ENCODE data around the gene DYNC1H1. TPM values are rescaled to one million over a fixed set of nuclear protein-coding genes. Genes with fewer than 3 reads are reported as not detected.

The DYNC1H1 gene
- total RNA-seq, 1 donor from 2014 or later, result 591 TPM

GRCh38 chr14:102056694-102057442, 92.5 kb downstream of the DYNC1H1 start:
- no peaks in the 10 kb centered on the region for H3K79me2 ChIP-seq (ENCODE audit: insufficient read depth, low read length)
- H3K9me3 ChIP-seq (ENCODE audit: insufficient read depth, low read depth, low read length), result peaks cover 5% of the 10 kb centered on the region
- peaks cover 16% of the 10 kb centered on the region for H3K36me3 Mint-ChIP-seq (ENCODE audit: low read depth, unreplicated experiment)
- peak overlapping the region; percentile 80 for H3K27ac Mint-ChIP-seq (ENCODE audit: unreplicated experiment)
- peak overlapping the region; percentile 60 for H3K4me3 Mint-ChIP-seq (ENCODE audit: unreplicated experiment)
- peaks cover 14% of the 10 kb centered on the region for H3K4me1 ChIP-seq (ENCODE audit: insufficient read depth, low read length)
- peaks cover 18% of the 10 kb centered on the region for H3K4me1 Mint-ChIP-seq (ENCODE audit: low read depth, unreplicated experiment)
- H3K9me3 Mint-ChIP-seq (ENCODE audit: unreplicated experiment), result peaks cover 2% of the 10 kb centered on the region
- H3K4me2 ChIP-seq (ENCODE audit: low read length), result no peak overlapping the region
- H4K20me1 ChIP-seq (ENCODE audit: insufficient read depth, low read length), result peaks cover 8% of the 10 kb centered on the region
- TF ChIP-seq CTCF (IDR thresholded peaks at IDR 0.05; ENCODE audit: insufficient read depth, low read depth, low read length) (no peak), EZH2 (IDR thresholded peaks at IDR 0.05; ENCODE audit: insufficient read depth, low read length) (no peak)
- H3K9ac ChIP-seq (ENCODE audit: low read length), result no peak overlapping the region
- H3K27ac ChIP-seq (ENCODE audit: low read depth, low read length), result no peak overlapping the region
- DNase-seq (ENCODE audit: low read depth) (no peak), FAIRE-seq (no peak)
- H3K36me3 ChIP-seq (ENCODE audit: insufficient read depth, low read length), result peaks cover 20% of the 10 kb centered on the region
- no peak overlapping the region for H3K4me3 ChIP-seq (ENCODE audit: insufficient read depth, low read depth, low read length)
- no peaks in the 10 kb centered on the region for H3K27me3 ChIP-seq (ENCODE audit: insufficient read depth, low read length)
- no peaks in the 10 kb centered on the region for H3K27me3 Mint-ChIP-seq (ENCODE audit: low read depth, unreplicated experiment)
- no peak overlapping the region for H2AFZ ChIP-seq (ENCODE audit: low read depth, low read length)

- H3K4me1 ChIP-seq (ENCODE audit: insufficient read depth, low read length), result peaks cover 14% of the 10 kb centered on the region
- Mint-ChIP-seq H3K4me3 (ENCODE audit: unreplicated experiment) (peak overlapping the region; percentile 61), H3K27ac (ENCODE audit: unreplicated experiment) (no peak overlapping the region), H3K36me3 (ENCODE audit: low read depth, unreplicated experiment) (peaks cover 16% of the 10 kb centered on the region), H3K4me1 (ENCODE audit: low read depth, unreplicated experiment) (peaks cover 18% of the 10 kb centered on the region), H3K9me3 (ENCODE audit: unreplicated experiment) (peaks cover 2% of the 10 kb centered on the region), H3K27me3 (ENCODE audit: low read depth, unreplicated experiment) (no peaks in the 10 kb centered on the region)
- H3K4me2 ChIP-seq (ENCODE audit: low read length), result no peak overlapping the region
- H3K9ac ChIP-seq (ENCODE audit: low read length), result no peak overlapping the region
- H2AFZ ChIP-seq (ENCODE audit: low read depth, low read length), result no peak overlapping the region
- H3K79me2 ChIP-seq (ENCODE audit: insufficient read depth, low read length), result no peaks in the 10 kb centered on the region
- H3K27me3 ChIP-seq (ENCODE audit: insufficient read depth, low read length), result no peaks in the 10 kb centered on the region
- H3K4me3 ChIP-seq (ENCODE audit: insufficient read depth, low read depth, low read length), result no peak overlapping the region
- no peak for DNase-seq (ENCODE audit: low read depth)
- peaks cover 14% of the 10 kb centered on the region for H3K36me3 ChIP-seq (ENCODE audit: insufficient read depth, low read length)
- peaks cover 8% of the 10 kb centered on the region for H4K20me1 ChIP-seq (ENCODE audit: insufficient read depth, low read length)
- H3K27ac ChIP-seq (ENCODE audit: low read depth, low read length), result no peak overlapping the region
- peaks cover 5% of the 10 kb centered on the region for H3K9me3 ChIP-seq (ENCODE audit: insufficient read depth, low read depth, low read length)
- FAIRE-seq, result no peak
- no peak for TF ChIP-seq EZH2 (IDR thresholded peaks at IDR 0.05; ENCODE audit: insufficient read depth, low read length)
- TF ChIP-seq CTCF (IDR thresholded peaks at IDR 0.05; ENCODE audit: insufficient read depth, low read depth, low read length), result no peak
These were observed 93.2 kb downstream of the DYNC1H1 start for GRCh38 chr14:102057480-102058114.

- Mint-ChIP-seq H3K36me3 (ENCODE audit: low read depth, unreplicated experiment) (peaks cover 13% of the 10 kb centered on the region), H3K4me1 (ENCODE audit: low read depth, unreplicated experiment) (peaks cover 18% of the 10 kb centered on the region), H3K27me3 (ENCODE audit: low read depth, unreplicated experiment) (no peaks in the 10 kb centered on the region), H3K9me3 (ENCODE audit: unreplicated experiment) (peaks cover 2% of the 10 kb centered on the region), H3K4me3 (ENCODE audit: unreplicated experiment) (peak overlapping the region; percentile 65), H3K27ac (ENCODE audit: unreplicated experiment) (no peak overlapping the region)
- Histone ChIP-seq H3K79me2 (ENCODE audit: insufficient read depth, low read length) (no peaks in the 10 kb centered on the region), H3K9me3 (ENCODE audit: insufficient read depth, low read depth, low read length) (peaks cover 5% of the 10 kb centered on the region), H3K27me3 (ENCODE audit: insufficient read depth, low read length) (no peaks in the 10 kb centered on the region), H2AFZ (ENCODE audit: low read depth, low read length) (no peak overlapping the region), H3K9ac (ENCODE audit: low read length) (no peak overlapping the region), H4K20me1 (ENCODE audit: insufficient read depth, low read length) (peaks cover 8% of the 10 kb centered on the region), H3K4me2 (ENCODE audit: low read length) (no peak overlapping the region), H3K4me1 (ENCODE audit: insufficient read depth, low read length) (peaks cover 14% of the 10 kb centered on the region), H3K4me3 (ENCODE audit: insufficient read depth, low read depth, low read length) (no peak overlapping the region), H3K36me3 (ENCODE audit: insufficient read depth, low read length) (peaks cover 11% of the 10 kb centered on the region), H3K27ac (ENCODE audit: low read depth, low read length) (no peak overlapping the region)
- DNase-seq (ENCODE audit: low read depth) (no peak), FAIRE-seq (no peak)
- no peak for TF ChIP-seq CTCF (IDR thresholded peaks at IDR 0.05; ENCODE audit: insufficient read depth, low read depth, low read length)
- no peak for TF ChIP-seq EZH2 (IDR thresholded peaks at IDR 0.05; ENCODE audit: insufficient read depth, low read length)
These were observed 93.8 kb downstream of the DYNC1H1 start for GRCh38 chr14:102058146-102058545.

All from astrocyte (in vitro differentiated cells and primary cell).